ENCODE data around the gene MAP3K4.

- TF ChIP-seq, protein P1, sequence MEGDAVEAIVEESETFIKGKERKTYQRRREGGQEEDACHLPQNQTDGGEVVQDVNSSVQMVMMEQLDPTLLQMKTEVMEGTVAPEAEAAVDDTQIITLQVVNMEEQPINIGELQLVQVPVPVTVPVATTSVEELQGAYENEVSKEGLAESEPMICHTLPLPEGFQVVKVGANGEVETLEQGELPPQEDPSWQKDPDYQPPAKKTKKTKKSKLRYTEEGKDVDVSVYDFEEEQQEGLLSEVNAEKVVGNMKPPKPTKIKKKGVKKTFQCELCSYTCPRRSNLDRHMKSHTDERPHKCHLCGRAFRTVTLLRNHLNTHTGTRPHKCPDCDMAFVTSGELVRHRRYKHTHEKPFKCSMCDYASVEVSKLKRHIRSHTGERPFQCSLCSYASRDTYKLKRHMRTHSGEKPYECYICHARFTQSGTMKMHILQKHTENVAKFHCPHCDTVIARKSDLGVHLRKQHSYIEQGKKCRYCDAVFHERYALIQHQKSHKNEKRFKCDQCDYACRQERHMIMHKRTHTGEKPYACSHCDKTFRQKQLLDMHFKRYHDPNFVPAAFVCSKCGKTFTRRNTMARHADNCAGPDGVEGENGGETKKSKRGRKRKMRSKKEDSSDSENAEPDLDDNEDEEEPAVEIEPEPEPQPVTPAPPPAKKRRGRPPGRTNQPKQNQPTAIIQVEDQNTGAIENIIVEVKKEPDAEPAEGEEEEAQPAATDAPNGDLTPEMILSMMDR (IDR thresholded peaks at IDR 0.05), result no peak
- no peak for TF ChIP-seq POLR2A (IDR thresholded peaks at IDR 0.05)
Measured at GRCh38 chr6:161152527-161152862, 160.9 kb downstream of the MAP3K4 start.
